ENCODE data around the gene KLF4. TPM values are rescaled to one million over a fixed set of nuclear protein-coding genes. Genes with fewer than 3 reads are reported as not detected.
A peak's percentile ranks its signal among the peaks of the same experiment; 100 is the strongest.

Gene KLF4
- polyA plus RNA-seq, 3 donors: 36.6 to 512 (median 37.2) TPM

GRCh38 chr9:107520186-107520585, 30.6 kb upstream of the KLF4 start:
- H3K4me2 ChIP-seq (replicated peaks; ENCODE audit: extremely low read depth, low read length, poor library complexity, severe bottlenecking): no peak overlapping the region
- intact Hi-C loops (cut with micrococcal nuclease): no loop called here
- no peak overlapping the region for H3K27ac ChIP-seq (ENCODE audit: low read depth in 1 of 2, low read length in 2 of 2)
- H3K79me2 ChIP-seq (ENCODE audit: insufficient read depth, low read length): no peaks in the 10 kb centered on the region
- no peaks in the 10 kb centered on the region for H3K36me3 Mint-ChIP-seq
- no peak overlapping the region for H3K9ac ChIP-seq (ENCODE audit: insufficient read depth, low read length, poor library complexity, severe bottlenecking)
- H3K4me3 ChIP-seq (replicated peaks in 1 of 3; ENCODE audit: low read depth in 2 of 3, low read length in 3 of 3): no peak overlapping the region
- WGBS (ENCODE audit: insufficient coverage): no CpG with 5 or more reads among the region's 1 CpG
- peak overlapping the region in 1 of 7 donors; percentile 32 for H3K27ac Mint-ChIP-seq
- no peaks in the 10 kb centered on the region for H4K20me1 ChIP-seq (ENCODE audit: insufficient read depth, low read length)
- no peak overlapping the region for H3K4me3 Mint-ChIP-seq
- no peak overlapping the region for H2AFZ ChIP-seq (ENCODE audit: insufficient read depth, low read depth, low read length, poor library complexity, severe bottlenecking)
- no peak for TF ChIP-seq CTCF (IDR thresholded peaks at IDR 0.05)
- H3K4me1 ChIP-seq (ENCODE audit: control insufficient read depth in 1 of 2, insufficient read depth in 2 of 2, low read length in 2 of 2): no peaks in the 10 kb centered on the region
- peaks cover 0 to 3% (median 1%) of the 10 kb centered on the region in 3 donors for H3K27me3 Mint-ChIP-seq (ENCODE audit: low read depth in 3 of 3)
- peaks cover 0 to 4% (median 0%) of the 10 kb centered on the region in 7 donors for H3K9me3 Mint-ChIP-seq
- no peaks in the 10 kb centered on the region for H3K36me3 ChIP-seq (replicated peaks in 1 of 2; ENCODE audit: control insufficient read depth in 1 of 2, insufficient read depth in 2 of 2, low read length in 2 of 2)
- H3K27me3 ChIP-seq (ENCODE audit: control insufficient read depth in 2 of 2, insufficient read depth in 2 of 2, low read length in 2 of 2): no peaks in the 10 kb centered on the region
- H3K4me1 Mint-ChIP-seq: peaks cover 2% of the 10 kb centered on the region
- H3K9me3 ChIP-seq (replicated peaks in 1 of 2; ENCODE audit: control insufficient read depth in 1 of 2, insufficient read depth in 1 of 2, low read length in 2 of 2): no peaks in the 10 kb centered on the region
- no peak for DNase-seq

GRCh38 chr9:107518037-107518807, 28.7 kb upstream of the KLF4 start:
- WGBS (ENCODE audit: insufficient coverage): 79% methylated on average over 2 of the region's 6 CpGs
- no peaks in the 10 kb centered on the region for H3K9me3 ChIP-seq (replicated peaks in 1 of 2; ENCODE audit: control insufficient read depth in 1 of 2, insufficient read depth in 1 of 2, low read length in 2 of 2)
- no peak overlapping the region for H2AFZ ChIP-seq (ENCODE audit: insufficient read depth, low read depth, low read length, poor library complexity, severe bottlenecking)
- H3K36me3 Mint-ChIP-seq: no peaks in the 10 kb centered on the region
- no peak overlapping the region for H3K4me3 ChIP-seq (replicated peaks in 1 of 3; ENCODE audit: low read depth in 2 of 3, low read length in 3 of 3)
- no peaks in the 10 kb centered on the region for H3K79me2 ChIP-seq (ENCODE audit: insufficient read depth, low read length)
- H3K27ac ChIP-seq (ENCODE audit: low read depth in 1 of 2, low read length in 2 of 2): no peak overlapping the region
- no peak overlapping the region for H3K4me3 Mint-ChIP-seq
- H3K4me1 ChIP-seq (ENCODE audit: control insufficient read depth in 1 of 2, insufficient read depth in 2 of 2, low read length in 2 of 2): peaks cover 14% of the 10 kb centered on the region in 2 donors
- H3K27me3 Mint-ChIP-seq (ENCODE audit: low read depth in 3 of 3): peaks cover 0 to 7% (median 3%) of the 10 kb centered on the region in 3 donors
- no peak overlapping the region for H3K4me2 ChIP-seq (replicated peaks; ENCODE audit: extremely low read depth, low read length, poor library complexity, severe bottlenecking)
- H3K9ac ChIP-seq (ENCODE audit: insufficient read depth, low read length, poor library complexity, severe bottlenecking): no peak overlapping the region
- H3K27ac Mint-ChIP-seq: peak overlapping the region in 1 of 7 donors; percentile 41
- H4K20me1 ChIP-seq (ENCODE audit: insufficient read depth, low read length): no peaks in the 10 kb centered on the region
- peaks cover 14% of the 10 kb centered on the region for H3K4me1 Mint-ChIP-seq
- no peaks in the 10 kb centered on the region for H3K36me3 ChIP-seq (replicated peaks in 1 of 2; ENCODE audit: control insufficient read depth in 1 of 2, insufficient read depth in 2 of 2, low read length in 2 of 2)
- H3K27me3 ChIP-seq (ENCODE audit: control insufficient read depth in 2 of 2, insufficient read depth in 2 of 2, low read length in 2 of 2): no peaks in the 10 kb centered on the region
- TF ChIP-seq CTCF (IDR thresholded peaks at IDR 0.05): no peak
- intact Hi-C loops (cut with micrococcal nuclease): no loop called here
- peaks cover 0 to 4% (median 2%) of the 10 kb centered on the region in 7 donors for H3K9me3 Mint-ChIP-seq
- no peak for DNase-seq

Measured in CD14-positive monocyte (primary cell).